HepG2 (cell line): ENCODE measurements around the gene SRR. TPM values are rescaled to one million over a fixed set of nuclear protein-coding genes. Genes with fewer than 3 reads are reported as not detected.

Source experiments
- ATAC-seq: fragments of 200-7000 bp; cut with Tn5 transposase; 3 replicates; pipeline ENCODE4 v1.9.1; 2020; ENCODE audit warnings: mild to moderate bottlenecking, moderate library complexity
- BruUV-seq: library from RNA; stranded (reverse); fragments of 400-500 nt; replicated peaks from 2 replicates; lab custom pipeline; 2021; lab: Mats Ljungman, UMichigan
- CTCF ChIA-PET: fragments of 300-600 bp; formaldehyde crosslinking; extraction: SDS; loops from one replicate; lab custom pipeline; 2021; ENCODE audit warnings: low total read pairs, inconsistent platforms, low intra/inter-chr PET ratio; lab: Yijun Ruan, JAX
- POLR2A ChIA-PET: fragments of 350-600 bp; sonication (Branson Sonifier 250); formaldehyde crosslinking; loops from one replicate; lab custom pipeline; 2020; ENCODE audit warnings: antibody characterized with exemption, inconsistent platforms; lab: Yijun Ruan, JAX
- DNase-seq: peaks from one replicate; pipeline ENCODE4 v3.0.0-alpha.2; 2015; ENCODE audit warnings: low spot score
- FAIRE-seq: peaks from 3 replicates; lab custom pipeline; 2011; peaks lifted over from hg19 to GRCh38; lab: Jason Lieb, UNC
- H2AFZ ChIP-seq: one replicate; pipeline ENCODE4 v1.6.1; 2011; ENCODE audit warnings: low read length, inconsistent platforms
- H3K27ac ChIP-seq: fragments of 300-600 bp; 3 replicates; pipeline ENCODE4 v1.8.0; 2011; ENCODE audit warnings: mixed run types, mild to moderate bottlenecking, mixed read lengths, low read length, inconsistent platforms; ENCODE audit not compliant: insufficient read depth; ENCODE audit errors: extremely low read length
- H3K27me3 ChIP-seq, 2 experiments: fragments of 200-600 bp in 1 of 2; 2 replicates in 1 of 2; 3 replicates in 1 of 2; pipeline versions ENCODE4 v1.6.0 to v1.8.0; 2011; ENCODE audit warnings: low read length in 2 of 2, mild to moderate bottlenecking in 2 of 2, moderate library complexity in 2 of 2, inconsistent platforms in 1 of 2; ENCODE audit not compliant: insufficient read depth in 2 of 2, control insufficient read depth in 1 of 2
- H3K36me3 ChIP-seq, 2 experiments: fragments of 200-600 bp in 1 of 2; replicated peaks in 1 of 2; 2 replicates in 1 of 2; 3 replicates in 1 of 2; pipeline versions ENCODE4 v1.5.1 to v1.8.0; 2011; ENCODE audit warnings: low read length in 2 of 2, inconsistent platforms in 1 of 2; ENCODE audit not compliant: insufficient read depth in 2 of 2, control insufficient read depth in 1 of 2
- H3K4me1 ChIP-seq: 2 replicates; pipeline ENCODE4 v1.5.1; 2012; ENCODE audit warnings: low read length, inconsistent platforms; ENCODE audit not compliant: insufficient read depth
- H3K4me2 ChIP-seq: 2 replicates; pipeline ENCODE4 v1.6.0; 2011; ENCODE audit warnings: low read depth, low read length, inconsistent platforms
- H3K4me3 ChIP-seq, 3 experiments: fragments of 200-600 bp in 1 of 3; sonication (generic), shearing (Covaris generic) in 1 of 3; replicated peaks in 1 of 3; 2 replicates each; pipeline ENCODE4 v1.5.1; 2011 to 2016; ENCODE audit warnings: low read length in 3 of 3, inconsistent platforms in 2 of 3, low read depth in 2 of 3, mild to moderate bottlenecking in 2 of 3, control low read depth in 1 of 3, mixed read lengths in 1 of 3; ENCODE audit not compliant: insufficient read depth in 1 of 3
- H3K79me2 ChIP-seq: one replicate; pipeline ENCODE4 v1.6.1; 2011; ENCODE audit warnings: low read length, inconsistent platforms; ENCODE audit not compliant: insufficient read depth
- H3K9ac ChIP-seq: 2 replicates; pipeline ENCODE4 v1.6.0; 2011; ENCODE audit warnings: mild to moderate bottlenecking, low read depth, low read length, inconsistent platforms; ENCODE audit not compliant: insufficient read depth
- H3K9me3 ChIP-seq: 2 replicates; pipeline ENCODE4 v1.5.1; 2012; ENCODE audit warnings: mild to moderate bottlenecking, low read length
- H4K20me1 ChIP-seq: 2 replicates; pipeline ENCODE4 v1.6.0; 2011; ENCODE audit warnings: inconsistent platforms, mild to moderate bottlenecking, low read length, moderate library complexity; ENCODE audit not compliant: insufficient read depth
- HOXA9 ChIP-seq: sonication (generic); formaldehyde crosslinking; IDR thresholded peaks from 2 replicates; pipeline ENCODE4 v1.8.1; 2022; ENCODE audit warnings: missing genetic modification reagents, mild to moderate bottlenecking, moderate library complexity, borderline replicate concordance
- TBX2 ChIP-seq: sonication (generic); formaldehyde crosslinking; IDR thresholded peaks from 2 replicates; pipeline ENCODE4 v1.5.0; 2020; ENCODE audit warnings: missing genetic modification reagents, mild to moderate bottlenecking, borderline replicate concordance
- ZNF160 ChIP-seq: sonication (generic); formaldehyde crosslinking; IDR thresholded peaks from 2 replicates; pipeline ENCODE4 v1.8.0; 2022; ENCODE audit warnings: mild to moderate bottlenecking, inconsistent platforms, missing genetic modification reagents
- ZNF558 ChIP-seq: sonication (generic); formaldehyde crosslinking; IDR thresholded peaks from 2 replicates; pipeline ENCODE4 v1.9.0; 2022; ENCODE audit warnings: mild to moderate bottlenecking, missing genetic modification reagents, borderline replicate concordance
- WGBS: methylation state at CpG from one replicate; pipeline ENCODE4 v1.1.6; 2017; ENCODE audit warnings: low lambda C conversion rate; 5-methylcytosine and 5-hydroxymethylcytosine counted together
- in situ Hi-C: cut with HindIII; loops from 2 replicates; pipeline ENCODE4 v1.10.0; 2017; ENCODE audit warnings: low pct_unique_long_range_greater_than_20kb; ENCODE audit not compliant: extremely low pct_ligation_motif_present
- intact Hi-C: fragments of 100-400 bp; cut with micrococcal nuclease; formaldehyde crosslinking; loops from one replicate; pipeline ENCODE4 v1.10.0; 2022; ENCODE audit not compliant: unreplicated experiment
- polyA plus RNA-seq, 8 experiments: library from polyadenylated mRNA; depleted of rRNA in 3 of 8; stranded (reverse) in 7 of 8; unstranded in 1 of 8; fragments of >200 nt; fragmentation: Illumina TruSeq in 4 of 8; extraction: Trizol in 4 of 8; gene quantifications; 2 replicates each; pipeline versions ENCODE4 v1.2.1 to v1.2.3, GENCODE V29; 2011 to 2016; ENCODE audit warnings: low read depth in 4 of 8, missing spikeins in 1 of 8, mixed read lengths in 1 of 8; ENCODE audit not compliant: insufficient read depth in 1 of 8
- total RNA-seq, 5 experiments: library from RNA; depleted of rRNA; stranded (reverse); fragments of >200 nt; fragmentation: Illumina TruSeq; extraction: Trizol; gene quantifications; 2 replicates each; pipeline ENCODE4 v1.2.3, GENCODE V29; 2016; ENCODE audit warnings: low read depth in 1 of 5
- TF ChIP-seq, protein P1 (sequence below): sonication (generic); formaldehyde crosslinking; IDR thresholded peaks from 2 replicates; pipeline ENCODE4 v1.8.1; 2023; ENCODE audit warnings: missing genetic modification reagents, inconsistent platforms, borderline replicate concordance
- TF ChIP-seq, protein P2 (sequence below): sonication (generic); formaldehyde crosslinking; IDR thresholded peaks from 2 replicates; pipeline ENCODE4 v1.8.0; 2023; ENCODE audit warnings: mild to moderate bottlenecking, missing genetic modification reagents

The SRR gene
- total and polyA plus RNA-seq, 2 of the 13 experiments (the other 11 are each of a cell fraction or from before 2014, with no cell fraction given): 3.6 to 7.8 TPM

DNA sequence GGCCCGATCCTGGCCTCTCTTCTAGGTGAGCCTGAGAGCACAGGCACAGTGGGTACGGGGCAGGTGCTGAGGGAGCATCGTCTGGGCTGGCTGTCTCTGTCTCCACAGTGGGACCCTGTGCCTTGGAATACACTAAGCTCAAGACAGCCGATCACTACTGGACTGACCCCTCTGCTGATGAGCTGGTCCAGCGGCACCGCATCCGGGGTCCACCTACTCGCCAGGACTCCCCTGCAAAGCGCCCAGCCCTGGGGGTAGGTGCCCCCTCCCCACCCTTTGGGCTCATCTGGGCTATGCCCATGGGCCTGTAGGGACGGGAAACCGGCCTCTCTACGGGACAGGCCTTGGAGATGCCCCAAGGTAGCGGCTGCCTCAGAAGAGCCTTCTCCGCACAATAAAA lies 59.1 kb downstream of the SRR start:
- no TSS peak for BruUV-seq
- in situ Hi-C loops (no loop called here), intact Hi-C loops (no loop called here)
- Histone ChIP-seq H3K36me3 (peaks cover 16 to 30% of the 10 kb centered on the region in 2 experiments; a peak in 3 of 5 replicates), H3K9me3 (no peaks in the 10 kb centered on the region), H3K79me2 (no peaks in the 10 kb centered on the region), H4K20me1 (no peaks in the 10 kb centered on the region), H2AFZ (no peak overlapping the region), H3K27me3 (no peaks in the 10 kb centered on the region), H3K9ac (no peak overlapping the region), H3K4me1 (no peaks in the 10 kb centered on the region), H3K27ac (no peak overlapping the region), H3K4me3 (no peak overlapping the region), H3K4me2 (no peak overlapping the region)
- 98% methylated on average over 5 of the region's 14 CpGs for WGBS
- ATAC-seq (no peak), FAIRE-seq (no peak), DNase-seq (no peak)
- POLR2A ChIA-PET: no interaction called here
- TF ChIP-seq ZNF558 (no peak), ZNF160 (CRISPR knock-in tag) (no peak), TBX2 (CRISPR knock-in tag) (no peak)
- TF ChIP-seq, protein P1, sequence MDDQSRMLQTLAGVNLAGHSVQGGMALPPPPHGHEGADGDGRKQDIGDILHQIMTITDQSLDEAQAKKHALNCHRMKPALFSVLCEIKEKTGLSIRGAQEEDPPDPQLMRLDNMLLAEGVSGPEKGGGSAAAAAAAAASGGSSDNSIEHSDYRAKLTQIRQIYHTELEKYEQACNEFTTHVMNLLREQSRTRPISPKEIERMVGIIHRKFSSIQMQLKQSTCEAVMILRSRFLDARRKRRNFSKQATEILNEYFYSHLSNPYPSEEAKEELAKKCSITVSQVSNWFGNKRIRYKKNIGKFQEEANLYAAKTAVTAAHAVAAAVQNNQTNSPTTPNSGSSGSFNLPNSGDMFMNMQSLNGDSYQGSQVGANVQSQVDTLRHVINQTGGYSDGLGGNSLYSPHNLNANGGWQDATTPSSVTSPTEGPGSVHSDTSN (CRISPR knock-in tag): no peak
- CTCF ChIA-PET: no interaction called here

DNA sequence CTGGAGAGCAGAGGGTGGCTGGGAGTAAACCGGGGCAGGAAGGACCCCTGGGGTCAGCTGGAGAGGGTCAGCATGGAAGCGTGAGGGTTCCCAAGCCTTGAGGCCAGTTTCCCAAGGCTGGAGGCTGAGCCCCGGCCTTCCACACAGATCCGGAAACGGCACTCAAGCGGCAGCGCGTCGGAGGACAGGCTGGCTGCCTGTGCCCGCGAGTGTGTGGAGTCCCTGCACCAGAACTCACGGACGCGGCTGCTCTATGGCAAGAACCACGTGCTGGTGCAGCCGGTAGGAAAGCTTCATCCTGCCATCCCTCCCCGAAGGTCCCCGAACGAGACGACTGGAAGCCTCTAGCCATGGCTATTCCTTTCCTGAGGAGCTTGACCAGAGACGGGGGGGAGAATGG lies 59.6 kb downstream of the SRR start:
- ATAC-seq (no peak), DNase-seq (no peak), FAIRE-seq (no peak)
- no peak overlapping the region for H3K4me2 ChIP-seq
- TF ChIP-seq, protein P2, sequence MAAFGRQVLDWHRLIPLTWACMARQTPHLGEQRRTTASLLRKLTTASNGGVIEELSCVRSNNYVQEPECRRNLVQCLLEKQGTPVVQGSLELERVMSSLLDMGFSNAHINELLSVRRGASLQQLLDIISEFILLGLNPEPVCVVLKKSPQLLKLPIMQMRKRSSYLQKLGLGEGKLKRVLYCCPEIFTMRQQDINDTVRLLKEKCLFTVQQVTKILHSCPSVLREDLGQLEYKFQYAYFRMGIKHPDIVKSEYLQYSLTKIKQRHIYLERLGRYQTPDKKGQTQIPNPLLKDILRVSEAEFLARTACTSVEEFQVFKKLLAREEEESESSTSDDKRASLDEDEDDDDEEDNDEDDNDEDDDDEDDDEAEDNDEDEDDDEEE: no peak
- TF ChIP-seq HOXA9: no peak
- ChIA-PET POLR2A (no interaction called here), CTCF (no interaction called here)
- no peaks in the 10 kb centered on the region for H4K20me1 ChIP-seq
- no peak overlapping the region for H3K27ac ChIP-seq
- whole genome bisulfite sequencing: 95% methylated on average over 7 of the region's 21 CpGs
- H3K36me3 ChIP-seq: peaks cover 16 to 30% of the 10 kb centered on the region in 2 experiments; a peak in 3 of 5 replicates
- intact Hi-C loops: no loop called here
- no peaks in the 10 kb centered on the region for H3K4me1 ChIP-seq
- in situ Hi-C loops: no loop called here
- H2AFZ ChIP-seq: no peak overlapping the region
- no peak overlapping the region for H3K9ac ChIP-seq
- H3K9me3 ChIP-seq: no peaks in the 10 kb centered on the region
- BruUV-seq: no TSS peak
- H3K27me3 ChIP-seq: no peaks in the 10 kb centered on the region
- H3K79me2 ChIP-seq: no peaks in the 10 kb centered on the region
- no peak overlapping the region for H3K4me3 ChIP-seq
